HFF-Myc (cell line): ENCODE data around the gene SH3BP4.
A peak's percentile ranks its signal among the peaks of the same experiment; 100 is the strongest.

ENCODE experiments used
- DNase-seq: peaks from one replicate; pipeline ENCODE4 v3.0.0-alpha.2; 2011; ENCODE audit warnings: low read depth; ENCODE audit errors: extremely low read depth
- H3K4me3 ChIP-seq: replicated peaks from 2 replicates; pipeline ENCODE4 v1.5.1; 2011; ENCODE audit warnings: low read depth, mild to moderate bottlenecking, control low read depth, low read length
- TF ChIP-seq, protein P1 (sequence below): IDR thresholded peaks from 2 replicates; pipeline ENCODE4 v1.5.1; 2012; ENCODE audit warnings: mild to moderate bottlenecking, low read depth, low read length, control low read depth; ENCODE audit errors: missing control alignments

Gene SH3BP4

DNA sequence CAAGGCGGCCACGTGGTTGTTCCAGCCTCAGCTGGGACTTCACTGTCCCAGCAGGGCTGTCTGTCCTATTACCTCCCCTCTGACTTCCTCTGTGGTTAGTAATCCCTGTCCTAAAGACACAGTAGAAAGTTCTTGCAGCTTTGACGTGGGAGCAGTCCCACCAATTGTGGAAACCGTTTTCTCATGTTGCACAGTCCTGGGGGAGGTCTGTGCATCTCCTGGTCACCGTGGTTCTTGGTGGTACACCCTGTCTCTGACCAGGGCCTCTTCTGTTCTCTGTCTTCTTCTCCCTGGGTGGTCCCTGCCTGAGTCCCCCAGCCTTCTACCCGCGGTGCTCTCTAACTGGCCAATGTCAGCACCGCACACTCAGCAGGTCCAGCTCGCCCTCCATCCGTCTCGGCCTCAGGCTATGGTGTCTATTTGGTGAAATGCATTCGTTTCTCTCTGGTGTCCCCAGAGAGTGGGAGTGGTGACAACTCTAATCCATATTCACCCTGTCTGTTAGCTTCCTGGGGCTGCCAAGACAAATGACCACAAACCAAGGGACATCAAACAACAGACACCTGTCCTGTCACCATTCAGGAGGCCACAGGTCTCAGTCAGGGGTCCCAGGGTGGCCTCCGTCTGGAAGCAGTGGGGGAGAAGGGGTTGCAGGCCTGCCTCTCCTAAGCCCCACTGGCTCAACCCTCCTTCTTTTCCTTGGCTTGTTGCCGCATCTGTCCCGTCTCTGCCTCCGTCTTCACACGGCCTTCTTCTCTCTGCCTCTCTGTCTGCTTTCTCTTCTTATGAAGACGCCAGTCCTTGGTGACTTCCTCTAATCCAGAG is 99.8 kb downstream of the SH3BP4 start:
- TF ChIP-seq, protein P1, sequence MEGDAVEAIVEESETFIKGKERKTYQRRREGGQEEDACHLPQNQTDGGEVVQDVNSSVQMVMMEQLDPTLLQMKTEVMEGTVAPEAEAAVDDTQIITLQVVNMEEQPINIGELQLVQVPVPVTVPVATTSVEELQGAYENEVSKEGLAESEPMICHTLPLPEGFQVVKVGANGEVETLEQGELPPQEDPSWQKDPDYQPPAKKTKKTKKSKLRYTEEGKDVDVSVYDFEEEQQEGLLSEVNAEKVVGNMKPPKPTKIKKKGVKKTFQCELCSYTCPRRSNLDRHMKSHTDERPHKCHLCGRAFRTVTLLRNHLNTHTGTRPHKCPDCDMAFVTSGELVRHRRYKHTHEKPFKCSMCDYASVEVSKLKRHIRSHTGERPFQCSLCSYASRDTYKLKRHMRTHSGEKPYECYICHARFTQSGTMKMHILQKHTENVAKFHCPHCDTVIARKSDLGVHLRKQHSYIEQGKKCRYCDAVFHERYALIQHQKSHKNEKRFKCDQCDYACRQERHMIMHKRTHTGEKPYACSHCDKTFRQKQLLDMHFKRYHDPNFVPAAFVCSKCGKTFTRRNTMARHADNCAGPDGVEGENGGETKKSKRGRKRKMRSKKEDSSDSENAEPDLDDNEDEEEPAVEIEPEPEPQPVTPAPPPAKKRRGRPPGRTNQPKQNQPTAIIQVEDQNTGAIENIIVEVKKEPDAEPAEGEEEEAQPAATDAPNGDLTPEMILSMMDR = no peak
- H3K4me3 ChIP-seq = no peak overlapping the region
- DNase-seq = no peak

DNA sequence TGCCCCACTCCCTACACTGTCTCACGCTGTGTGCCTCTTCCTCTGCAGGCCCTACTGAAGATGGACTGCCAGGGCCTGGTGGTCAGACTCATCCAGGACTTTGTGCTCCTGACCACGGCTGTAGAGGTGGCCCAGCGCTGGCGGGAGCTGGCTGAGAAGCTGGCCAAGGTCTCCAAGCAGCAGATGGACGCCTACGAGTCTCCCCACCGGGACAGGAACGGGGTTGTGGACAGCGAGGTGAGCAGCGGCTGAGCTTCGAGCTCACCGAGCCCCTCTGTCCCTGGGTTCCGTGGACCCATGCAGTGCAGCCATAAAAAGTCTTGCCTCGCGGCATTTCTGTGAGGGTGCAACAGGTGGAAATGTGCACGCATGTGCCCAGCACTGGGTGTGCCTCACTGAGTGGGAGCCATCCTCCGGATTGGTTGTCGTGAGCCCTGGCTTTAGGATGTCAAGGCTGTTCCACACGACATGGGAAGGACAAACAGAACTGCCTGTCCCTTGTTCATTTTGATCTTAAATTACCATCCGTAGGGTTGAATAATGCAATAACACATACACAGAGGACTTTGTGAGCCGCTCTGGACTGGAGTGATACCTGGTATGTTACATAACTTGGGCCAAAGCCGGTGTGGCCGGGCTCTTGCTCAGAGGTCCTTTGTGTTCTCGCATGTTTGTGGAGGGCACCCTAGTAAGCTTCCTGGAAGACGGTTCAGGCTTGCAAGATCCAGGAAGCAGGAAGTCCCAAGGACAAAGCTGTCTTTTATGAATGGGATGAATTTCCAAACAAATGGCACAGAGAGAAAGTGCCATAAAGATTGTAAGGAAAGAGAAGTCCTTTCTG is 100.9 kb downstream of the SH3BP4 start:
- TF ChIP-seq, protein P1 = no peak
- no peak overlapping the region for H3K4me3 ChIP-seq

DNA sequence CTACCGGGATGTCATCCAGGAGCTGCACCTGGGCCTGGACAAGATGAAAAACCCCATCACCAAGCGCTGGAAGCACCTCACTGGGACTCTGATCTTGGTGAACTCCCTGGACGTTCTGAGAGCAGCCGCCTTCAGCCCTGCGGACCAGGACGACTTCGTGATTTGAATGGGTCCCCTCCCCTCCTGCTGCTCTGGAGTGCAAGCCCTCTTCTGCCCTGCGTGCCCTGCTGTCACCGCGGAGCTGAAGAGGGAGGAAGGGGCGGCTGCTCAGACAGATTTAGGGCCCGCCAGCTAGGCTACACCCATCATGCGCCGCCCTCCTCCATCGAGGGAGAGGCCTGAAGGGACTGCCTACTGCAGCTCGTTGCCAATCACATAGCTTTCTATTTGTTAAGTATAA is 101.8 kb downstream of the SH3BP4 start:
- DNase-seq = no peak
- TF ChIP-seq, protein P1 = no peak
- H3K4me3 ChIP-seq = no peak overlapping the region

More for the DNA sequence above, 100.9 kb downstream of the SH3BP4 start:
- no peak for DNase-seq

DNA sequence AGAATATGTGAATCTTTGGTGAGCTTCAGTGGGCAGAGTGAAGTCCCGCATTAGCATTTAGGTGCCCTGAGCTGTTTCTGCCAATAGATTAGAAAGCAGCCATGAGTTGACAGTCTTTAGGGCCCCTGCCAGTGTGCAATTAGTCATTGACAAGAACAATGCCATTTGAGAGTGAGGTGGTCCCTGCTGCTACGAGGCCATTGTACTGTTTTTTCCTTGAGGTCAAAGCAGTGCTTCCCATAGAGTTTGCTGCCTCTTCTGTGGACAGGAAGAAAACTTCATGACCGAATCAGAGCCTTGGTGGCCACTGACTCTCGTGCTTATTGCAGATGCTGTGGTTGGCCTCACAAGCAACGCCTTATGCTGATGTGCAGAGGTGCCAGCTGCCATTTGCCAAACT is 102.7 kb downstream of the SH3BP4 start:
- no peak for DNase-seq
- H3K4me3 ChIP-seq = no peak overlapping the region
- TF ChIP-seq, protein P1 = no peak

DNA sequence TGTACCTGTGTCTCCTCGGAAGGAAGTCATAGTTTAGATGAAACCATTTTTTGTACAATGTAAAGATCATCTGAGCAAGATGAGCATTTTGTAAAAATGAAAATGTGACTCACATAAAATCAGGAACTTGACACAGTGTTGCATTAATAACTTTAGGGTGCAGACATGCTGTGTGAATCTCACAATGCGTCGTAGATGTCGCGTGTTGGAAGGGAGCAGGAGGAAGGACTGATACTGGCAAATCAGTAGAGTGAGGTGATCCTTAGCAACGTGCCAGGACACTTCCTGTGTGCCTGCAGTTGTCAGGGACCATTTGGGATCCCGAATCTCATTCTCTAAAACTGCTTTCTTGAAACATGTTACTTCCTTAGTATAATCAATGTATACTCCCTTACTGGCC is 103.1 kb downstream of the SH3BP4 start:
- TF ChIP-seq, protein P1 = no peak
- DNase-seq = no peak
- H3K4me3 ChIP-seq = no peak overlapping the region

DNA sequence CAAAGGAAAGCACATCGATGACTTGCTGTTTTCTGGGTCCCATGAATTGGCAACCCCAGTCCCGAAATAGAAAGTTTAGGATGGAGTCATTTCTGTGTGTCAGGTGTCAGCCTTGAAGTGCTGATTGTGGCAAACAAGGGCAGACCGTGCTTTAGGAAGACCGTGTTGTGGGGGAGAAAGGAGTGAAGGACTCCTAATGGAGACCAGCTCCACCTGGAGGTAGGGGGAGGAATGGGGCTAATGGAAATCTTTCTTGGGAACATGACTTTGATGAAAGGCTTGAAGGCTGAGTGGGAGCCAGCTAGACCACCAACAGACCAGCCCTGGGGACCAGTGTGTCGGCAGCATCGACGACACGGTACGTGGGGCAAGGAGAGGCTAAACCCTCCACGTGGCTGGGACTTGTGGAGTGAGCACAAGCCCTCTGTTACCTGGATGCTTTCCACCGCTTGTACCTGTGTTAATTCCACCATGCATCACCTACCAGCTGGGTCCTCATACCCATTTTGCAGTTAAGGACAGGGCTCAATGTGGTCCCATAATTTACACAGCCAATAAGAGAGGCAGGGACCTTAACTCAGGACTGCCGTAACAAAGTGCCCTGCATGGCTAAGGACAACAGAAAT is 104.2 kb downstream of the SH3BP4 start:
- H3K4me3 ChIP-seq = no peak overlapping the region
- TF ChIP-seq, protein P1 = peak; percentile 57
- DNase-seq = no peak
